ENCODE measurements around the gene TRIM3. TPM values are rescaled to one million over a fixed set of nuclear protein-coding genes. Genes with fewer than 3 reads are reported as not detected.
A peak's percentile ranks its signal among the peaks of the same experiment; 100 is the strongest.
"Not testable (repeated sequence)": the region's sequence is repeated elsewhere in the genome, so short reads cannot be mapped to it uniquely, and the experiment has no call there.

Gene TRIM3
- total RNA-seq: 10 to 100 TPM; 20.3 to 23.7 TPM

- Histone ChIP-seq H3K4me3 (peak within 1 kb of the TSS; percentile 67 to 70), H3K9me3 (no peaks in the 10 kb centered on the region), H3K4me1 (replicated peaks) (peaks cover 7% of the 10 kb centered on the region), H3K27me3 (replicated peaks; ENCODE audit: insufficient read depth) (no peaks in the 10 kb centered on the region), H3K27ac (peak within 1 kb of the TSS; percentile 98 to 99), H3K36me3 (peaks cover 0 to 5% of the 10 kb centered on the region in 2 donors)
- intact Hi-C loops (cut with DNase I): no loop called here
- TF ChIP-seq POLR2AphosphoS5 (IDR thresholded peaks at IDR 0.05) (peak; percentile 74), CTCF (IDR thresholded peaks at IDR 0.05) (peak in 2 of 4 experiments; percentile 22 to 30), POLR2A (IDR thresholded peaks at IDR 0.05) (peak; percentile 81)
- under 1% methylated on average over 82 of the region's 87 CpGs for WGBS
- DNase-seq (ENCODE audit: low spot score): peak; percentile 96
Observed at GRCh38 chr11:6473451-6474412, at the start of gene TRIM3. Gene TRIM3, minus strand, starts transcription at chr11:6473941. Its CDS starts 8,246 bp downstream, at chr11:6465695.

GRCh38 chr11:6523253-6523652 is 49.5 kb upstream of the TRIM3 start:
- intact Hi-C loops (cut with DNase I): no loop called here
- Histone ChIP-seq H3K27ac (no peak overlapping the region), H3K4me1 (replicated peaks) (no peaks in the 10 kb centered on the region), H3K4me3 (no peak overlapping the region), H3K27me3 (replicated peaks; ENCODE audit: insufficient read depth) (no peaks in the 10 kb centered on the region), H3K36me3 (no peaks in the 10 kb centered on the region), H3K9me3 (no peaks in the 10 kb centered on the region)
- no peak for DNase-seq (ENCODE audit: low spot score)
- TF ChIP-seq POLR2AphosphoS5 (IDR thresholded peaks at IDR 0.05) (no peak), POLR2A (IDR thresholded peaks at IDR 0.05) (no peak), CTCF (IDR thresholded peaks at IDR 0.05) (no peak)
- 0% methylated on average over 1 of the region's 1 CpG for WGBS

- DNase-seq (ENCODE audit: low spot score); H3K9me3 ChIP-seq; H3K27ac ChIP-seq; H3K36me3 ChIP-seq; H3K4me1 ChIP-seq (replicated peaks); H3K27me3 ChIP-seq (replicated peaks; ENCODE audit: insufficient read depth); intact Hi-C loops (cut with DNase I); H3K4me3 ChIP-seq: not testable (repeated sequence)
- 91% methylated on average over 3 of the region's 3 CpGs for WGBS
Observed at GRCh38 chr11:6521946-6522345, 48.2 kb upstream of the TRIM3 start.

GRCh38 chr11:6520265-6520664 is 46.5 kb upstream of the TRIM3 start:
- Histone ChIP-seq H3K27me3 (replicated peaks; ENCODE audit: insufficient read depth) (no peaks in the 10 kb centered on the region), H3K27ac (no peak overlapping the region), H3K4me1 (replicated peaks) (no peaks in the 10 kb centered on the region), H3K36me3 (no peaks in the 10 kb centered on the region), H3K4me3 (no peak overlapping the region), H3K9me3 (no peaks in the 10 kb centered on the region)
- intact Hi-C loops (cut with DNase I): no loop called here
- TF ChIP-seq POLR2A (IDR thresholded peaks at IDR 0.05) (no peak), CTCF (IDR thresholded peaks at IDR 0.05) (no peak)
- DNase-seq (ENCODE audit: low spot score): no peak
- 67% methylated on average over 3 of the region's 3 CpGs for WGBS

GRCh38 chr11:6516865-6517264 is 43.1 kb upstream of the TRIM3 start:
- DNase-seq (ENCODE audit: low spot score): no peak
- Histone ChIP-seq H3K27me3 (replicated peaks; ENCODE audit: insufficient read depth) (no peaks in the 10 kb centered on the region), H3K4me3 (no peak overlapping the region), H3K4me1 (replicated peaks) (no peaks in the 10 kb centered on the region), H3K27ac (no peak overlapping the region), H3K9me3 (no peaks in the 10 kb centered on the region), H3K36me3 (no peaks in the 10 kb centered on the region)
- no peak for TF ChIP-seq CTCF (IDR thresholded peaks at IDR 0.05)
- no peak for TF ChIP-seq POLR2A (IDR thresholded peaks at IDR 0.05)
- TF ChIP-seq POLR2AphosphoS5 (IDR thresholded peaks at IDR 0.05): no peak
- intact Hi-C loops (cut with DNase I): no loop called here

Data from prostate gland (tissue), 2 donors.